HS-27A (cell line): ENCODE measurements around the gene C1orf21.
"Not testable (repeated sequence)": the region's sequence is repeated elsewhere in the genome, so short reads cannot be mapped to it uniquely, and the experiment has no call there.

Experiments used
- DNase-seq: peaks from one replicate; pipeline ENCODE4 v3.0.0-alpha.2; 2012; ENCODE audit warnings: low read depth, missing footprints

The C1orf21 gene

DNA sequence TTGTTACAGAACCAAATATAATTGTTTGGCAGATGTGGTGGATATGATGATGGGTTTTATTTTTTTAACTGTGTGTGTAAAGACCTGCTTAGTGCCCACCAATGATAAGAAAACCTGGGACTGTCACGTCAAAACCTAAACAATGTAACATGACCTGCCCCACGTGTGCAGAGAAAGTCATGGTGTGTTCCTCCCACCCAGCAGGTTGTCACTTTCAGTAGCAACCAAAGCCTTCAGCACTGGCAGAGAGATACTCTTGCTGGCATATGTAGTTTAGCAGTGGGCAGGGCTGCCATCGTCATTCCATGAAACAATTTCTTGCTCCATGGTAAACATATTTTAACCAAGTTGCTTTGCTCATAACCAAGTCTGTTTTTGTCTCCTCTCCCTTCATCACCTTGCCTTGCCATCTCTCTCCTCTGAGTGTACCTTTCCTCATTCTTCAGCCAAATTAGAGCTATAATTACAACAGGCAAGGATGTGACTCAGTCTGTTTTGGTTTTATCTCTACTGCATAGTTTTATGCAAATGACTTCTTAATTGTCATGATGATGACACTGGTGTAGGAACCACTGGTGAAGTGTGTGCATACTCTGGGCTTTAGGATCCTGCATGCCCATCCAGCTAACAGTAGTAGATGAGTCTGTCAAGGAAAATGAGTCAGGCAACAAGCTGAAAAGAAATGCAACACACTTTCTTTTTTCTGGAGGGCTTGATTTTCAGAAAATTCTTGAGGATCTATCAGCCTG, 217.5 kb downstream of the C1orf21 start:
- DNase-seq = no peak

DNA sequence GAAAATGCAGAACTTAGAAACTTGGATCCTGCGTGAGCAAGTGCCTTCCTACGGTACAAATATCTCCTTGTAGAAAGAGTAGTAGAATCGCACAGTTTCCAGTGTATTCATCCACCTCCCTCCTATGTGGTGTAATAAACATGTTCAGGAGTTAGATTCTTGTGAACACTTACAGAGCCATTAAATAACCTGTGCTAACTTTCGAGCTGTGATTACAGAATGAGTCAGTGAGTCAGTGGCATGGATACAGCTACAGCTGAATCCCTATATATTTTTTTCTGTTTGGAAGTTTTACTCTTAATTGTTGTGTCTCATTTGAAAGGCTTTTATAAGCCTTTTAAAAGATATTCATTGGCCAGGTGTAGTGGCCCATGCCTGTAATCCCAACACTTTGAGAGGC, 219.1 kb downstream of the C1orf21 start:
- no peak for DNase-seq

GRCh38 chr1:184606786-184607185, 220.0 kb downstream of the C1orf21 start:
- no peak for DNase-seq

DNA sequence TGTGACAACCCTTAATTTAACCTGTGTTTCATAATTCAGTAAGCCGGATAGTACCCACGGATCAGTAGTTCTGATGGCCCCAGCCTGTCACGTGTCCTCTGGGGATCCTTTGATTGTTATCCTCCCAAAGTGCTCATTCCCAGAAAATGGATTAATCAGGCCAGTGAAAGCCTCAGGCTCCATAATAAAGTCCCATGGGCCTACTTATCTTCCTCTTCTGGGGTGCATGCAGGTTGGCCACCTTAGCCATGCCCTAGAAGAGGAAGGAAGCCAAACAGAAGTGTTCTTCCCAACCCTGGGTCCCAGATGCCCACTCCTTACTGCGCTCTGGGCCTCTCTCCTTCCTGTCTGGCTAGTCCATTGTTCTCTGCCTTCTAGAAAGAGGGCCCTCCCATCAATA, 221.8 kb downstream of the C1orf21 start:
- no peak for DNase-seq

DNA sequence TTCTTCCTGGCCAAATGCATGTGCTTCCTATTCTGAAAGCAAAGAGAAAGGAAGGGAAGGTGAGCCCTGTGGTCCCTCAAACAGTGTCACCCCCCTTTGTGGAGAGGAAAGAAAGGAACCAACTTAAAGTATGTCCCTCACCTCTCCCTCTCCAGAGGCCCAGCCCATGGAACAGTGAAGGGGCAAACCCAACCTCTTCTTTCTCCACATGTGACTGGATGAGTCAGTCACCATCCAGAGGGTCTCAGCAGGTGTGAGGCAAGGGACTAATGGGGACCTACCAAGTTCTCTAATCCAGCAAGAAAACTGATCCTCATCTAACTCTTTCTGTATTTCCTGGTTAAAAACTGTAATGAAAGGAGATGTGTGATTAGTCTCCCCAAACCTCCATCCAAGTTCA, 222.2 kb downstream of the C1orf21 start:
- no peak for DNase-seq

GRCh38 chr1:184610876-184611595, 224.2 kb downstream of the C1orf21 start:
- no peak for DNase-seq

DNA sequence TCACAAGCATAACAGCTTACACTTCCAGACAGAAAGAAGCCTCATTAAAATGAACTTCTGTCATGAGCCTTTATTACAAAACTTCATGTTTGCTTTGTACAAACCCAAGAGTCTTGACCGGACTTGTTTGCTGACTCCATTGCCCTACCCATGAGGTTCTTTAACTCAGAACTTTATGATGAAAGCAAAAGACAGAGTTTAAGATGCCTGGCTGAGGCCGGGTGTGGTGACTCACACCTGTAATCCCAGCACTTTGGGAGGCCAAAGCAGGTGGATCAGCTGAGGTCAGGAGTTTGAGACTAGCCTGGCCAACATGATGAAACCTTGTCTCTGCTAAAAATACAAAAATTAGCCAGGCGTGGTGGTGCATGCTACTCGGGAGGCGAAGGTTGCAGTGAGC, 225.4 kb downstream of the C1orf21 start:
- not testable (repeated sequence) for DNase-seq

GRCh38 chr1:184614667-184615066, 227.8 kb downstream of the C1orf21 start:
- no peak for DNase-seq

DNA sequence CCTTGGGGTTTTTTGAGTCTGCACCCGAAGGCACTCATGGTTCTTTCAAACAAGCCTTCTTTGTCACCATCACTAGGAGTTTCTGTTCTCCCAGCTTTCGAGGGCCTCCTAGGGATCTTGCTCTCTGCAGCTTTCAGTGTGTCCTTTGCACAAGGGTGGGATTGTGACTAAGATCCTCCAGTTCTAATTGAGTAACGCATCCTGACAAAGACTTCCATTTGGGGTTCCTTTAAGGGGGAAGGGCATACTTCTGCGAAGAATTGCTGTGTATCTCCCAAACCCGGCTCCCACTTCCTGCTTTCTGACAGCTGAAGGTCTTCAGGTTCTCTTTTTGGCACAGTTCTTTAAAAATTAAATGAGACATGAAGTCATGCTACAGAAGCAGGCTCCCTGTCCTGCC, 228.5 kb downstream of the C1orf21 start:
- no peak for DNase-seq

DNA sequence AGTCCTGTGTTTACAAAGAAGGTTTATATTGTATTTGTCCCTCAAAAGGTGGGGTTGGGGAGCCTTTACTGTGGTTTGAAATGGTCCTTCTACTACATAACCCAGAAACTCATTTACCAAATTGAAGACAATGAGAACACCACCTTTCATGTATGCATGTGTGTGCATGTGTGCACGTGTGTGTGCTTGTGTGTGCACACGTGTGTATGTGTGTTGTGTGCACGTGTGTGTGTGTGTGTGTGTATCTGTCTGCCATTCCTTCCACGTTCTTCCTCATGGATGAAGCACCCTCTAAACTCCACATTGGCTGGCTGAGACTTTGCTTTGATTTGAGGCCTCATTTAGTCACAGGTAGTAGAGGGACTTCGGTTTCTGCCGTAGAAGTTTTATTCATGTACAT, 229.7 kb downstream of the C1orf21 start:
- no peak for DNase-seq

DNA sequence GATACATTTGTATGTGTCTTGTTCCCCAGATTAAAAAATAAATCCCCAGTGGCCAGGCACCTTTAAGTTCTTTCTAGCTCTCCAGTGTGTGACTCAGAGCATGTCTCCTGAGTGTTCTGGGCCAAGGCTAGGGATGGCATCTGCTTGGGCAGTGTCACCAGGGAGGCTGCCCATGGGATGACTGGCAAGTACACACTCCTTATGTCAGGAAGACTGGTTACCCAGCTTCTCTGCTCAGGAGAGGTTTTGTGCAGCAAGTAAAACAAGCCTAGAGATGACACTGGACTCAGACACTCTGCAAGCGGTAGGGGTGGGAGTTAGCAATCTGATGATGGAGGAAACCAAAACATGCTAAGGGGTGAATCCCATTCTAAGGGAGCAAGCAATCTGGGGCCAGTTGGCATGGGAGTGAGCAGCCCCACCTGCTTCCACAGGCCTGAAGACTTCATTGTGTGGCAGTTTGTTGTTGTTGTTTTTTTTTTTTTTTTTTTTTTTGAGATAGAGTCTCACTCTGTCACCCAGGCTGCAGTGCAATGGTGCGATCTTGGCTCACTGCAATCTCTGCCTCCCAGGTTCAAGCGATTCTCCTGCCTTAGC, 230.7 kb downstream of the C1orf21 start:
- DNase-seq = no peak

DNA sequence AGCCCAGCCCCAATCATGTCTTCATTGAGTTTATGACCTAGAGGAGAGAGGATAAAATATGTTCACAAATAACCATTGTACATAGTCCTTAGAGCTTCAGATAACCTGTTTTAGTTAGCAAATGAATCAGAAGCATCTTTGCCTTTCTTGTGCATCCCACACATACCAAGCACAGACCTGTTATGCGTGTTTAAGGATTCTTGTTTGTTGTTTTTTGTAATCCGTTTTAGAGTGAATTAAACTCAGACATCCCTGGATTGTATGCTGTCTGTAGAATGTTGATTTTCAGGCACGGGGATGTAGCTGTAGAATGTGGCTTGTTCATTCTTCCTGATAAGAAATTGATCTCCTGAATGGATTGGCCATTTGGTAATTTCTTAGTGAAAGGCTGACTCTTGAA, 232.0 kb downstream of the C1orf21 start:
- DNase-seq = no peak

DNA sequence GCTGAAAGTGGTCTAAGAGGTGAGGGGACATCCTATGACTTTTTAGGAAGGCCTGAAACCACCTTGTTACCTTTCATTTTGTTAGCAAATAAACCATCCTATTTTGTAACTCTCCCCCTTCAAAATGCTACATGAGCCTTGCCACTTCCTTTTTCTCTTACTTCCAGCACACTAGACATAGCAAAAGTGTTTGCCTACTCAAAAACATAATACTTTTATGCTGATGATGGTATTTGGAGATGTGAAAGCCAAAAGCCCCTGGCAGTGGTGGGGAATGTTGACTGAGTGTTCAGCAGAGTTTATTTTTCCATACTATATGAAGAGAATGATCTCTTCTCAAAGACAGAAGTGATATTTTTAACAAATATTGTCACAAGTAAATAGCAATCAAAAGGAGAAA, 233.6 kb downstream of the C1orf21 start:
- DNase-seq = no peak

- DNase-seq = no peak
Observed at GRCh38 chr1:184621260-184621659, 234.4 kb downstream of the C1orf21 start.

DNA sequence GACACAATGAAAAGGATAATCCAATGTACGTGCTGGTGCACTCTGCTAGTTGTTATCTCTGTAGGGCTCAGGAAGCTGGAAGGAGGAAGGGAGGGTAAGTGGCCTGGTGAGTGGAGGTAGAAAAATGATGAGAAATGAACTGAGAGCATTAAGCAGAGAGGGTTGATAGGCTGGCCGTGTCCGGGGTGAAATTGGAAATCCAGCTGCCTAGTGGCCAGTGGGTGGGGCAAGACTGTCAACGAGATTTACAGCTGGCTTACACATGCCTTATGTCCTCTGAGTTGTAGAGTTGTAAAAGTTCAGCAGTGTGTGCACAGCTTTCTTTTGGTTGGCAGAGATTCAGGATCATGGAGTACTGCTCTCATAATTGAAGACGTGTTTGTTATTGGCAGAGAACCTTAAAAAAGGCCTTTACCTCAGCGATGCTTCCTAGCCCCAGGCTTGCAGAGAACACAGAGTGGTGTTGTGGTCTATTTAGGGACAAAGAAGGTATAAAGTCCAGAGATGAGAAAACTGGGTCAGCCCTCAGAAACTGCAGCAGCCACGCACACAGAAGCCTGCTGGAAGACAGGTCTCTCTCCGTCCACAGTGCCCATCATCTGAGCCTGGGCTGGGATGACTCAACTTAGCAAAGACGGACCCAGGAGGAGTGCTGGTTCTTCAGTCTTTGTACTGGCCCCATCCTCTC, 235.5 kb downstream of the C1orf21 start:
- no peak for DNase-seq

DNA sequence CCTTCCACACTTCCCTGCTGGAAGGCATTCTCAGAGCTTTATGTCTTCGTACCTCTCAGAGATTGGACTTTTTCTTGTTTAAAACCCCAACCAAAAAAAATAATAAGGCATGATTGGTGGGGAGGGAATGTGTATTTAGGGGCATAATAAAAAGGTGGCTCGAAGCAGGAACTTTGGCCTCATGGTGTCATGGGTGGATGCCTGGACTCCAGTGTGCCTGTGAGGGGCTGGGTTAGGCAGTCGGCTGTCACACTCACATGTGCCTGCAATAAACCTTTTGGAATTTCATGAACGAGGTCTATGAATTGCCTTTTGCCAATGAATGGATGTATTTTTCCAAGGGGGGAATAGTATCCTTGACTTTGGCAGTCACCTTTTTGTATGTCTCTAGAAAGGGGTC, 236.6 kb downstream of the C1orf21 start:
- no peak for DNase-seq

GRCh38 chr1:184624051-184624450, 237.2 kb downstream of the C1orf21 start:
- DNase-seq = no peak

GRCh38 chr1:184624626-184625025, 237.8 kb downstream of the C1orf21 start:
- no peak for DNase-seq

DNA sequence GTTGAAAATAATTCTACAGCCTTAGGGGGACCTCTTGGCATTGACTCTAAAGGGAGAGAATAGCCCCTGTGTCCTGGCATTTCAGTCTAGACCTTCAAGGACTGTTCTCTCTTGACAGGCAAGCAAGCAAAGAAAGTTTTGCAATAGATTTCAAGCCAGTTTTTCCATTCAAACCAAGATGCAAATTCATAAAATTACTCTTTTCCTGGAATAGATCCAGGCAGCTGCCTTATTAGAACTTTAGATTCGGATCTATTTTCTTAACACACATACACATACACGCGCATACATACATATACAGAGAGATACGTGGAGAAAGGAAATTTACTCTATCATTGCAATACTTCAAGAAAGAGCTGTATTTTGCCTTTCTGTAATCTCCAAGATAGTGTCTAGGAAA, 238.4 kb downstream of the C1orf21 start:
- no peak for DNase-seq

- DNase-seq = no peak
Observed at GRCh38 chr1:184626076-184627006, 239.5 kb downstream of the C1orf21 start.

DNA sequence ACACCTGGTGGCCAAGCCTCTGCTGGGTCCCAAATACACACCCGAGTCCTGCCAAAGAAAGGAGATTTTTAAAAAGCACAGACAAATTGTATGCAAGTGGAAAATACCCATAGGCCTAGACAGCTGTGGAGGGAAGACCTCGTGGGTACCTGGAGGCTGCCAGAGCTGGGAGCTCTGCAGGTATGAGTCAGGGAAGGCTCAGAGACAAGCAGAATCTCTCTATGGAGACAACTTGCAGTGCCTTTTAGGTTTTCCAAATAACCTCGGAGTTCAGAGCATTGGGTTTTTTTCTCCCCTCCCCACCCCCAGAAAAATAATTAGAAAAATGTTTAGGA, 240.1 kb downstream of the C1orf21 start:
- no peak for DNase-seq

DNA sequence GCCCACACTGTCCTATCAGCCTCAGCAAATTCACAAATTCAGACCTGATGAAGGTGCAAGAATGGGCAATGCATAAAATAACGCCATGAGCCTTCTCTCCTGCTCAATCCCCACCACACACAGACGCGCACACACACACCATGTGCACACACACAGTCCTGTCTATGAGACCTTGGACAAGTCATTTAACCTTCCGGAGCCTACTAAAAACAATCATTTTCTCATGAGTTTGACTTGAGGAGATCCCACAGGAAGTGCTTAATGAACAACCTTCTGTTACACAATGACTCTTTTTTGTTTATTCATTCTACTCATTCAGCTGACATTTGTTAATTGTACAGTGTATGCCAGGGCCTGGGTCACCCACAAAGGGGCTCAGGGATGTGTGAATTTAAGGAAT, 242.4 kb downstream of the C1orf21 start:
- no peak for DNase-seq
